NAMALWA (cell line): Measurements from ENCODE around the gene HACD1.

Source experiments
- DNase-seq: peaks from one replicate; pipeline ENCODE4 v3.0.0-alpha.2; 2015; ENCODE audit warnings: low spot score

HACD1 gene

GRCh38 chr10:17580885-17581284 is 36.3 kb downstream of the HACD1 start:
- no peak for DNase-seq

GRCh38 chr10:17578603-17579002 is 38.6 kb downstream of the HACD1 start:
- DNase-seq, result no peak

- DNase-seq, result no peak
Observed at GRCh38 chr10:17576768-17577167, 40.4 kb downstream of the HACD1 start.

GRCh38 chr10:17564911-17565310 is 52.3 kb downstream of the HACD1 start:
- DNase-seq, result no peak

- no peak for DNase-seq
Observed at GRCh38 chr10:17563452-17563851, 53.7 kb downstream of the HACD1 start.

GRCh38 chr10:17562614-17563013 is 54.6 kb downstream of the HACD1 start:
- DNase-seq, result no peak

GRCh38 chr10:17561111-17561510 is 56.1 kb downstream of the HACD1 start:
- DNase-seq, result no peak

- no peak for DNase-seq
Observed at GRCh38 chr10:17557459-17557858, 59.7 kb downstream of the HACD1 start.

- no peak for DNase-seq
Observed at GRCh38 chr10:17548770-17549169, 68.4 kb downstream of the HACD1 start.

GRCh38 chr10:17548162-17548561 is 69.0 kb downstream of the HACD1 start:
- no peak for DNase-seq

GRCh38 chr10:17547060-17547459 is 70.1 kb downstream of the HACD1 start:
- DNase-seq, result no peak

- no peak for DNase-seq
Observed at GRCh38 chr10:17544465-17544864, 72.7 kb downstream of the HACD1 start.
